Activated naive CD4-positive, alpha-beta T cell (primary cell): ENCODE results near the gene UBQLN1.
"Not testable (repeated sequence)": the region's sequence is repeated elsewhere in the genome, so short reads cannot be mapped to it uniquely, and the experiment has no call there.

ENCODE experiments used
- DNase-seq, 4 experiments: peaks; one replicate each; lab custom pipeline; 2025; lab: John Stamatoyannopoulos, UW

The UBQLN1 gene

DNA sequence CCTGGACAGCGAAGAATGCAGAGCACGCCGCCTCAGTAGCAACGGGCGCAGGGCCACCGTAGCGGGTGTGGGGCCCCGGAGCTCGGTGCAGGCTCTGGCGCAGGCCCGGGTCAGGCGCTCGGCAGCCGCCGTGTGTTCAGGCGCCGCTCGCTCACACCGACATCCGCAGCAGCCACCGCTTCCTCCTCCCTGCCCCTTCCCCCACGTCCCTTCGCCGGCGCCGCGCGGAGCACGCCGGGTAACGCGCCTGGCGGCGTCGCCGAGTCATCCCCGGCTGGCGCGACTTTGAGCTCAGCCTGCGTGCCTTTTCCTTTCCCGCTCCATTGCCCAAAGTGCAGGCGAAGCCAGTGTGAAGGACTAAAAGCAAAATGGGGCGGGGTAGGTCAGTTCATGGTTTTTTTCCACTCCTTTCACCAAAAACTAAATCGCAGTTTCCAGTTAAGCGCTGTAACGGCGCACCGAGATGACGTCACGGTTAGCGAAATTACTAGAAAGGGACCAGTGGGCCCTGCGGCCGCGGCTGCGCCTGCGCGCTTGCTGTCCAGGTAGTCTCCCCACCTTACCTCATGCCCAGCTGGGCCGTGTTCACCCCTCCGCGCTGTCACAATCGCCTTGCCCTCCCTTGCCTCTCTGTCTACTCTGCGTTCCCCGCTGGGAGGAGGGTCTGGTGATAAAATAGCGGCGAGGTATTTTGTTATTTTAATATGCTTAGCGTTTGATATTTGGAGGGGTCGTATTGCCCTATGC lies at the start of gene UBQLN1:
Gene UBQLN1, minus strand, starts transcription at position 191 of the 747 bp plus-strand sequence. CDS start 279 bp downstream, outside the sequence.
- peak; percentile 88 to 90 (median 89) for DNase-seq

DNA sequence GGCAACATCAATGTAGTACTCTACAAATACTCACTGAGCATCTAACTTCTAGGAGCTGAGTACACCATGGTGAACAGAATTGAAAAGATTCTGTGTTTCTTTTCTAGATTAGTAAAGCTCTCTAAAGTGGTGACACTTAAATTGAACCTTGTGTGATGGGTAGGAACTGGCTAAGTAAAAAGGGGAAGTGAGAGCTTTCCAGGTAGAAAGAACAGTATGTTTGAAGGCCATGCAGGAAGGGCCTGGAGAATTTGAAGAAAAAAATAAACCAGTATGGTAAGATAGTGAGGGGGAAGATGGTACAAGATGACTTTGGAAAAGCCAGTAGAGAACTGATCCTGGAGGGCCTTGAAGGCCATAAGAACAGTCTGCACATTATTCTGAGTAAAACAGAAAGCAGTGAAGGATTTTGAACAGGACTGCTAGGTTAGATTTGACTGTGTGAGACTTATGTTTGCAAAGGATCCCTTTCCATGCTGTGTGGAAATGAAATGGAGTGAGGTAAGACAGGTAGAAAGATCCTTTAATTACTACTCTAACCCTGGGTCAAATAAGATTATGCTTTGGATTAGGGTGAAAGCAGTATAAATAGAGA lies 46.7 kb upstream of the UBQLN1 start:
- DNase-seq: no peak

DNA sequence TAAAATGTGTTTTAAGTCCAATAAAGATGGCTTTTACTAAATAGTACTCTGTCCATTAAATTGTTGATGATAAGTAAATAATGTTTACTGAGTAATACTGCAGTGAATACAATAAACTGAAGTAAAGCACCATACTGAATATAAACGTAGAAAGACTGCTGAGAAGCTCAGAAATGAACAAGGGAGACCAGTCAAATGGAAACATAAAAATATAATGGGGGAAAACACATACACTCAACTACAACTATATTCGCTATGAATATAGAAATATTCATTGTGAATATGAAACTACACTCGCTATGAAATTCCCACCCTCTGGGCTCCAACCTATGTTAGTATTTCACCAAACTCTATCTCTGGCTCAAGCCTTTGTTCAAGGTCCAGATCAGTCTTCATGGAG lies 41.9 kb upstream of the UBQLN1 start:
- DNase-seq: no peak

DNA sequence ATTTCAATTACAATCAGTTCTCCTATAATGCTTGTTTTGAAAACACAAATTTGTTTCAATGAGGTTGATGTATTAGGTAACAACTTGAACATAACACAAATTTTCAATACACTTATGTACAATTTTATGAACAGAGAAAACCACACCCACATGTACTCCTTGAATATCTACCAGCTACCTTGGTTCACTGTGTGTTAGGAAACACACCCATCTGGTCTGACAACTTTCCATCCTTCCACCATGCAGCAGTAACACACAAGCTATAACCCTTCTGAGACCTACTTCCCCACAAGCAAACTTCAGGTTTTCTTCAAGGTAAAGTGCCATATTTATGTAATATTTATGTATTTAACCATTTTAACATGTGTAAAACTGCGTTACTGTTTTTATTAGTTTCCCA lies 36.4 kb upstream of the UBQLN1 start:
- no peak for DNase-seq

DNA sequence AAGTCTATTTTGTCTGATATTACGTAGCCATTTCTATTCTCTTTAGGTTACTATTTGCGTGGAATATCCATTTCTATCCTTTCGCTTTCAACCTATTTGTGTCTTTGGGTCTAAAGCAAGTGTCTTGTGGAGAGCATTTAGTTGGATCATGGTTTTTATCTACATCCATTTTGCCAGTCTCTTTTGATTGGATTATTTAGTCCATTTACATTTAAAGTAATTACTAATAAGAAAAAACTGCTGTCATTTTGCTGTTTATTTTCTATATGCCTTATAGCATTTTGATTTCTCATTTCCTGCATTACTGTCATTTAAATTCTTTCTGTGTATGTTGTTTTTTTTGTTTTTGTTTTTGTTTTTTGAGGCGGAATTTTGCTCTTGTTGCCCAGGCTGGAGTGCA lies 26.0 kb upstream of the UBQLN1 start:
- no peak for DNase-seq

DNA sequence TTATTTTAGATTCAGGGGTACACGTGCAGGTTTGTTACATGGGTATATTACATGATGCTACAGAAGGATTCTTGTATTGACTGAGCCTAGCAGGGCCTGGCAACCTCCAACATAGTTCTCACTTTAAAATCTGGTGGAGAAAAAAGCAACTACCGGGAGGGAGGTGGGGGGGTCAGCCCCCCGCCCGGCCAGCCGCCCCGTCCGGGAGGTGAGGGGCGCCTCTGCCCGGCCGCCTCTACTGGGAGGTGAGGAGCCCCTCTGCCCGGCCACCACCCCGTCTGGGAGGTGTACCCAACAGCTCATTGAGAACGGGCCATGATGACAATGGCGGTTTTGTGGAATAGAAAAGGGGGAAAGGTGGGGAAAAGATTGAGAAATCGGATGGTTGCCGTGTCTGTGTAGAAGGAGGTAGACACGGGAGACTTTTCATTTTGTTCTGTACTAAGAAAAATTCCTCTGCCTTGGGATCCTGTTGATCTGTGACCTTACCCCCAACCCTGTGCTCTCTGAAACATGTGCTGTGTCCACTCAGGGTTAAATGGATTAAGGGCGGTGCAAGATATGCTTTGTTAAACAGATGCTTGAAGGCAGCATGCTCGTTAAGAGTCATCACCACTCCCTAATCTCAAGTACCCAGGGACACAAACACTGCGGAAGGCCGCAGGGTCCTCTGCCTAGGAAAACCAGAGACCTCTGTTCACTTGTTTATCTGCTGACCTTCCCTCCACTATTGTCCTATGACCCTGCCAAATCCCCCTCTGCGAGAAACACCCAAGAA lies 21.0 kb upstream of the UBQLN1 start:
- not testable (repeated sequence) for DNase-seq

DNA sequence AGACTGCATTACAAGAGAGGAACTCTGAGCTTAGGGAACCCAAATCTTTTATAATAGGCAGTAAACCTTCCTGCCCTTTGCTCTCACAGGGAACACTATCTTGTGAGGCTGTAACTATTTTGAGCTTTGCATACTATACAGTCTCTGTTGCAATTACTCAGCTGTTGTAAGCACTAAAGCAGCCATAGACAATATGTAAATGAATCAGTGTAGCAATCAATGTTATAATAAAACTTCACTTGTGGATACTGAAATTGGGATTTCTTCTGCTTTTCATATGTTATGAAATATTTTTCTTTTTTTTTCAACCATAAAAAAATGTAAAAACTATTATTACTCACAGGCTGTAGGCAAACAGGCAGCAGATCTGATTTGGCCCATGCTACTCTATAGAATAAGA lies 16.7 kb upstream of the UBQLN1 start:
- DNase-seq: no peak

DNA sequence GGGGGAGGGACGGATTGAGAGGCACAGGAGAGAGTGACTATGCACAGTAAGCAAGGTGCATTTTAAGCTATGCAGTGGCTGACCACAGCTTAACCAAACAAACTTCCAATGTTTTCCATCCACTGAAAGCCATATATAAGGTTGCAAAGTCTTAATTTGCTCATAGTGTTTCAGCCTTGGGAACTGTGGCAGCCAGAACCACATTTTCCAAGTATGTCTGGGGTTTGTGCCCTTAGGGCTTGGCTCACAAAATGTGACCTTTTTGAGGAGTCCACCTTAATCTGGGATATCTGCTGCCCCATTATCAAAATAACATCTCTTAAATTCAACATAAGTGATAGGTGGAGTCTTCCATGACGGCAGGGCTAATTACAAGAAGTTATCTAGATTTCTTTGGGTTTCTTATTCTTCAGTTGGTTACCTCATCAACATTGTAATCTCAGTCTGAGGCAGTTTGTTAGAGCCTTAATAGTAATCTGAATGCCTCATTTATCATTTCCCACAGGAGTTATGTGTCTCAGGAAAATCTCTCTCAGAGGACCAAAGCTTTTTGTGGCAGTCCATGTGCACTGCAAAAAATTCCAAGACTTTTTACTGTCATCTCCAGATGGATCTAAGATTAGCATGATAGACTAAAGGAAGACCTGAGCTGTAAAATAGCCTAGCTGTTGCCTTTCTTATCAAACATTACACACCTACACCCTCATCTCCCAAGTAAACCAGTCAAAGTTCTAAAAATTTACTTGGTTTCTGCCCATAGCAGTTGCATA lies 15.2 kb upstream of the UBQLN1 start:
- no peak for DNase-seq

DNA sequence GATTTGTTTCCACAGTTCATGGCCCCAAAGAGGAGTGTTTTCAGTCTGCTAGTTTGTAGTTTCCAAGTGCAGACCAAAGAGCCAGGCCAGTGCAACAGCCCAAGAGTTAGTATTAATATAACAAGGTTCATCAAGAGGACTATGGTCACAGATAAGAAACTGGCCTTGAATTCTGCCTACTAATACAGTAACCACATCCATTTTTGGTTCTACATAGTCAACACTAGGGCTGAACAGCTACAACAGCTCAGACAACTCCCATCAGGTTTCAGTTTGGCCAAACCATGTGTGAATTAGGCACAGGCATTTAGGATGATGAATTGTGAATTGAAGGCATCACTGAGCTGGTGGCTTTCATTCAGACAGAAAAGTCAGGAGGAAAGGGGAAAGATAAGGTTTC lies 13.8 kb upstream of the UBQLN1 start:
- no peak for DNase-seq

DNA sequence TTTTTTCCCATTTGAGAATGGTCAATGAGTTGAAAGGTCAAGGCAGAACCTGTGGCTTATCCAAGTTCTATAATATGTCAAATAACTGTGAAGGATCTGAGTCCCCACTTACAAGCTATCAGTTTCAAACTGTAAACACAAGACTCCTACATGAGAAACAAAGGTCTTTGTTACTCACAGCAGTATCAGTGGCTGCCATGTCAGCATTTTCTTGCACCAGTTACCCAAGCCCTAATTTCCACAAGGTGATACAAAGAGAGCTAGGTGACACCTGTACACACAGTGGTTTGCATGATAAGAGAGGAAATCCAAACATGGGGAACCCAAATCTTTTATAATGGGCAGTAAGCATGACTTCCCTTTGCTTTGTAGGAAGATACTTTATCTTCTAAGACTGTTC lies 8.0 kb upstream of the UBQLN1 start:
- DNase-seq: no peak

DNA sequence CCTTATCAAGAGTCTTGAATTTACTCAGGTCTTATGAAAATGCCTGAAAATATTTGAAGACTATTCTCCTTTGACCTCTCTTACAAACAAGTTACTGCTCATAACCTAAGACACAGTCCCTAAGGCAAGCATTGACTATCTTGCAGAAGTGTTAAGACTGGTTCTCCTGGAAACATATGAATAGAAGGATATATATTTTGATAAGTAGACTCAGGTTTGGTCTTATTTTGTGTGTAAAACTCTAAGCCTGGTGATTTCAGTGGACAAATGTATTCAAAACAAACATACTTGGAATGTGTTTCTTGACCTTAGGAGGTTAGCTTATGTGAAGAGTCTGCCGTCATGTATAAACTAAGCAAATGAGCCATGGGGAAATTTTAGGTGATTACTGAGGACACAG lies 7.5 kb upstream of the UBQLN1 start:
- no peak for DNase-seq

DNA sequence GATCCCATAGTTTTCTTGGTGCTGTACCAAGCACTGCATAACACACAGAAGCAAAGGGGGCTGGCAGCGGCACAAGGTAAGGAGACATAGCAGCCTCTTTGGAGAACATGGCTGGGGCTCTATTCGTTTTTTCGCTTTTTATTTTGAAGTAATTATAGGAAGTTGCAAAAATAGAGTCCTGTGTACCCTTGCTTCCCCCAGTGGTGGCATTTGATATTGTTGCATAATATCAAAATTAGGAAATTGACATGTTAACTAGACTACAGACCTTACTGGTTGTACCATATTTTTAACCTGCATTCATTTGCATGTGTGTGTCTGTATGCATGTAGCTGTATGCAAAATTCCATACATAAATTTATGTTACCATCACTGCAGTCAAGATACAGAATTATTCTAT lies 6.6 kb upstream of the UBQLN1 start:
- no peak for DNase-seq

DNA sequence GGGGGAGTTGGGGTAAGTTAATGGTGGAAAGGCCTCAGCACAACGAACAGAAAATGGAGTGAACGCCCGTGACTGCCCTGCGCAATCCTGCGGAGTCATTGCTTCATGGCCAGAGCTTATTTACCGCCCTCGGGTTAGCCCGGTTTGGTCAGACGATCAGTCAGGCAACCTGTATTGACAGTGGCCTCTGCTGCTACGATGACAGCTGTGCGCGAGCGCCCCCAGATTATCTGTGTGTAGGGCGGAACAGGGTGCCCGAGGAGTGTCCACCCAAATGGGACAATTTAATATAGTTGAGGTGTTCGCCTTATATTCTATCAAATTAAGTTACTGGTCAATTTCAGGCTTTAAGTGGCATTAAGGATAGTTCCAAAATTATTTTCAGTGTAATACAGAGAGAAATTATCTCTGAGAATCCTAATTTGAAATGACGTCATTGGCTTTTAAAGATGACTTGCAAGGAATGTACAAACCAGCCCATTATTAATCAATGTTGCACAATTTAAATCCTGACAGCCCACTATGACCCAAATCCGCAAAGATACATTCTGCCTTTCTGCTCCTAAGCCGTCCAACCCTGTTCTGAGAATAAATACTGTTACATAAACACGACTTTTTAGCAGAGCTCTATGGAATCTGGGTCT lies 879 bp upstream of the UBQLN1 start:
- DNase-seq: peak in 3 of 4 experiments; percentile 17 to 29 (median 28)

DNA sequence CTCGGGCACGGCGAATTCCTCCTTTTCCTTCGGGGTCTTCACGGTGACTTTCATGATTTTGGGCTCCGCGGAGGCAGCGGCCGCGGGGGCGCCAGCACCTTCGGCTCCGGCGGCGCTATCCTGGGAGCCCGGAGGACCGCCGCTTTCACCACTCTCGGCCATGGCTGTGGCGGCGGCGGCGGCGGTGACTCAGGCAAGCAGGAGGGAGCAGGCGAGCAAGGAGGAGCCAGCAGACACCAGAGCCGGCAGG lies 315 bp downstream of the UBQLN1 start:
- peak in 3 of 4 experiments; percentile 69 to 73 (median 72) for DNase-seq

DNA sequence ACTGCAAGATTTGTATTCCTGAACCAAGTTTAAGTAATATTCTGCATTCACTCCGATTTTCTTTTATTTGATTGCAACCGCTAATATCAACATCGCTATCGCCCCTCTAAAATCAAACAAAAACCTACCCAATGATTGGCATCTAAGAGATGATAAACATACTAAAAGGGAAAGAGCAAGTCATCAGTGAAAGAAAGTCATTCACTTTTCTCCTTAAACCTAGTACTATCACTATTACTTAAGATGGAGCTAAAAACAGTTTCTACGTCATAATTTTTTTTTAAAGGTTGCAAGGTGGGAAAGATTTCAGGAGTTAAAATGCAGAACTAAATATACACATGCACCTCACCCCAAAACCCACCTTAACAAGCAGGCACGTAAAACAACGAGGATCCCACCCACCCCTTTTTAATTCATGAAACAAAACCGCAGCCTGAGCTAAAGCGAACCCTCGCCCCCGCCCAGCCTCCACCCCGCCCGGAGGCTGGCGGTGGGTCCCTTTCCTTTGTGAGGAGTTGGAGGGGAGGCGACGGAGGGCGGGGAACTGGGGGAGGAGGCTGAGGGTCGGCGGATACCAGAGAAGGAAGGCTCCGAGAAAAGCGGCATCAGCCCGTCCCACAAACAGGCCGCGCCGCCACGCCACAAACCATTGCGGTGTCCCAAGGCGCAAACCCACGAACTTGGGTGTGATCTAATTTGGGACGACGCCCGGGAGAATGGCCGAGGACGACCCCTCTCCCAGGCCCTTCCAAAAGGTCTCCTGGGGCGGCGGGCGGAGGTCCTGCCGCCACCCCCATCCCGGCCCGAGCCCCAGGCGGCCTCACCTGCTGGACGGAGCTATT lies 861 bp downstream of the UBQLN1 start:
- DNase-seq: peak; percentile 22 to 56 (median 35)

DNA sequence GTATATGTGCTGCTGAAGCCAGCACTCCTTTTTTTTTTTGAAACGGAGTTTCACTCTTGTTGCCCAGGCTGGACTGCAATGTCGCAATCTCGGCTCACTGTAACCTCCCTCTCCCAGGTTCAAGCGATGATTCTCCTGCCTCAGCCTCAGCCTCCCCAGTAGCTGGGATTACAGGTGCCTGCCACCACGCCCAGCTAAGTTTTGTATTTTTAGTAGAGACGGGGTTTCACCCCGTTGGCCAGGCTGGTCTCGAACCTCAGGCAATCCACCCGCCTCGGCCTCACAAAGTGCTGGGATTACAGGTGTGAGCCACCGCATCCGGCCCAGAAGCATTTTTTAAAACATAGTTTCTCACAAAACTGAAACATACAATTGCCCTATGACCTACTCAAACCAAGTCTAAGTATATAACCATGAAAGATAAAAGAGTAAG lies 2.5 kb downstream of the UBQLN1 start:
- not testable (repeated sequence) for DNase-seq

DNA sequence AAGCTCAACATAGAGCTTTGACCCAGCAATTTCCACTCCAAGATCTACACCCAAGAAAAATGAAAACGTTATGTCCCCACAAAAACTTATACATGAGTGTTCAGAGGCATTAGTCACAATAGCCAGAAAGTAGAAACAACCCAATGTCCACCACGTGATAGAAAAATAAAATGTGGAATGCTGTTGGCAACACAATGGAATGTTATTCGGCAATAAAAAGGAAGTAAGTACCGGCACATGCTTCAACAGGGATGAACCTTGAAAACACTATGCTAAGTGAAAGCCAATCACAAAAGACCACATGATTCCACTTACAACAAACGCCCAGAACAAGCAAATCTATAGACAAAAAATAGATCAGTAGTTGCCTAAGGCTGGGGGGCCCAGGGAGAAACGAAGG lies 6.0 kb downstream of the UBQLN1 start:
- DNase-seq: no peak

DNA sequence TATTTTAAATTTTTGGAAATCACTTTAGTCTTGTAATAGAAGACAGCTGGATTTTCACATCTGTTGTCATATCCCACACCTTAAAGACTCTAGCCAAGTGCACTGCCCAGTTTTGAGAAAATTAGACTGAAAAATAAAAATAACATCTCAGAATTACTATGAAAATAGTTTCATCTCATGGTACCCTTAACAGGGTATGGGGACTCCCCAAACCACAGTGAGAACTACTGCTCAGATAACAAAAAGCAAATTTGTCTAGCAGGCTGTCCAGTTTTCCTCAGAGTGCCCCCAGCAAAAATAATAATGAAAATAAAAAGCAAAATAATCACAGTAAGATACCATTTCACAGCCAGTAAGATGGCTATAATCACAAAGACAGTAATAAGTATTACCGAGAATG lies 6.5 kb downstream of the UBQLN1 start:
- DNase-seq: no peak

DNA sequence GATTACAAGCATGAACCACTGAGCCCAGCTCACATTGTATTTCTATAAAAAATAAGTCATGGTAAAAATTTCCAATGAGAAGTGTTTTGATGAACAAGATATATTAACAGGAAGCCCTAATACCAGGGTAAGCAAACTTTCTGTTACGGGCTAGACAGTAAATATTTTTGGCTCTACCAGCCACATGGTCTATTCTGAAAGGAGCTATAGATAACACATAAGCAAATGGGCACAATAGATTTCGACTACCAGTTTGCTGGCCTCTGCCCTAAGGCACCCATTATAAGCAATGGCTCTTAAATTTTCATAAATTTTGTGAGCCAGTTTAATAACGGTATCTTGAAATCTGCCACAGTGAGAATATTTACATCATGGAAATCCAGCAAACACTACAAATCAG lies 8.1 kb downstream of the UBQLN1 start:
- no peak for DNase-seq

DNA sequence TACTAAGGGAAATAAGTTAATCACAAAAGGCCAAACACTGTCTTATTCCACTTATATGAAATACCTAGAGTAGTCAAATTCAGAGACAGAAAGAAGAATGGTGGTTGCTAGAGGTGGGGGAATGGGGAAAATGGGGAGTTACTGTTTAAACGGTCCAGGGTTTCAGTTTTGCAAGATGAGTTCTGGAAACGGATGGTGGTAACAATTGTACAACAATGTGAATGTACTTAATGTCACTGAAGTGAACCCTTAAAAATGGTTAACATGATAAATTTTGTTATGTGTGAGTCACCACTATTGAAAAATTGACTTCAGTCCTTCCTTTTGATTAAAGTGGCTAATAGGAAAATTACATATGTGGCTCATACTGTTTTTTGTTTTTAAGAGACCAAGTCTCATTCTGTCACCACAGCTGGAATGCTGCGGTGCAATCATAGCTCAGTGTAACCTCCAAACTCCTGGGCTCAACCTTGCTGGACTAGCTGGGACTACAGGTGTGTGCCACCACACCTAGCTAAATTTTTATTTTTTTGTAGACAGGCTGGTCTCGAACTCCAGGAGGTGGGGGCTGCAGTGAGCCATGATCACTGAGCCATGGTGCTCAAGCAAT lies 8.7 kb downstream of the UBQLN1 start:
- no peak for DNase-seq

DNA sequence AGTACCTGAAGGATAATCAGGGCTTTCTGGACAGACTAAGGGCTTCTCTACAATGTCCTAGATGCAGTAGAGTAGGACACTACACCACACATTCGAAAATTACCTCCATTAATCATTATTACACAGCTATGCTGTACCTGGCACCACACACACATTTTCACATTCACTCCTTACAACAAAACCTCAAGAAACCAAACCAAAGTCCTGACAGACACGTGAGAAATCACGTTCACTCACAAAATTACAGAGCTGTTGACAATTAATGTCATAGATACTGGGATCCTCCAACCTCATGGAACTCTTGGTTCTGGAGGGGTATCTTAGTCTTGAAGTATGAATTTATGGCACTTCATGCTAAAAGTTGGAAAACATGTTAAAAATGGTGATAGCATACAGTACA lies 16.3 kb downstream of the UBQLN1 start:
- no peak for DNase-seq
